HepG2 (cell line): ENCODE results near the gene CYP4F8. TPM values are rescaled to one million over a fixed set of nuclear protein-coding genes. Genes with fewer than 3 reads are reported as not detected.

Source experiments
- ATAC-seq: fragments of 200-7000 bp; cut with Tn5 transposase; 3 replicates; pipeline ENCODE4 v1.9.1; 2020; ENCODE audit warnings: mild to moderate bottlenecking, moderate library complexity
- BruUV-seq: library from RNA; stranded (reverse); fragments of 400-500 nt; replicated peaks from 2 replicates; lab custom pipeline; 2021; lab: Mats Ljungman, UMichigan
- CTCF ChIA-PET: fragments of 300-600 bp; formaldehyde crosslinking; extraction: SDS; loops from one replicate; lab custom pipeline; 2021; ENCODE audit warnings: low total read pairs, inconsistent platforms, low intra/inter-chr PET ratio; lab: Yijun Ruan, JAX
- POLR2A ChIA-PET: fragments of 350-600 bp; sonication (Branson Sonifier 250); formaldehyde crosslinking; loops from one replicate; lab custom pipeline; 2020; ENCODE audit warnings: antibody characterized with exemption, inconsistent platforms; lab: Yijun Ruan, JAX
- DNase-seq: peaks from one replicate; pipeline ENCODE4 v3.0.0-alpha.2; 2015; ENCODE audit warnings: low spot score
- FAIRE-seq: peaks from 3 replicates; lab custom pipeline; 2011; peaks lifted over from hg19 to GRCh38; lab: Jason Lieb, UNC
- H2AFZ ChIP-seq: one replicate; pipeline ENCODE4 v1.6.1; 2011; ENCODE audit warnings: low read length, inconsistent platforms
- H3K27ac ChIP-seq: fragments of 300-600 bp; 3 replicates; pipeline ENCODE4 v1.8.0; 2011; ENCODE audit warnings: mixed run types, mild to moderate bottlenecking, mixed read lengths, low read length, inconsistent platforms; ENCODE audit not compliant: insufficient read depth; ENCODE audit errors: extremely low read length
- H3K27me3 ChIP-seq, 2 experiments: fragments of 200-600 bp in 1 of 2; 2 replicates in 1 of 2; 3 replicates in 1 of 2; pipeline versions ENCODE4 v1.6.0 to v1.8.0; 2011; ENCODE audit warnings: low read length in 2 of 2, mild to moderate bottlenecking in 2 of 2, moderate library complexity in 2 of 2, inconsistent platforms in 1 of 2; ENCODE audit not compliant: insufficient read depth in 2 of 2, control insufficient read depth in 1 of 2
- H3K36me3 ChIP-seq, 2 experiments: fragments of 200-600 bp in 1 of 2; replicated peaks in 1 of 2; 2 replicates in 1 of 2; 3 replicates in 1 of 2; pipeline versions ENCODE4 v1.5.1 to v1.8.0; 2011; ENCODE audit warnings: low read length in 2 of 2, inconsistent platforms in 1 of 2; ENCODE audit not compliant: insufficient read depth in 2 of 2, control insufficient read depth in 1 of 2
- H3K4me1 ChIP-seq: 2 replicates; pipeline ENCODE4 v1.5.1; 2012; ENCODE audit warnings: low read length, inconsistent platforms; ENCODE audit not compliant: insufficient read depth
- H3K4me2 ChIP-seq: 2 replicates; pipeline ENCODE4 v1.6.0; 2011; ENCODE audit warnings: low read depth, low read length, inconsistent platforms
- H3K4me3 ChIP-seq, 3 experiments: fragments of 200-600 bp in 1 of 3; sonication (generic), shearing (Covaris generic) in 1 of 3; replicated peaks in 1 of 3; 2 replicates each; pipeline ENCODE4 v1.5.1; 2011 to 2016; ENCODE audit warnings: low read length in 3 of 3, inconsistent platforms in 2 of 3, low read depth in 2 of 3, mild to moderate bottlenecking in 2 of 3, control low read depth in 1 of 3, mixed read lengths in 1 of 3; ENCODE audit not compliant: insufficient read depth in 1 of 3
- H3K79me2 ChIP-seq: one replicate; pipeline ENCODE4 v1.6.1; 2011; ENCODE audit warnings: low read length, inconsistent platforms; ENCODE audit not compliant: insufficient read depth
- H3K9ac ChIP-seq: 2 replicates; pipeline ENCODE4 v1.6.0; 2011; ENCODE audit warnings: mild to moderate bottlenecking, low read depth, low read length, inconsistent platforms; ENCODE audit not compliant: insufficient read depth
- H3K9me3 ChIP-seq: 2 replicates; pipeline ENCODE4 v1.5.1; 2012; ENCODE audit warnings: mild to moderate bottlenecking, low read length
- H4K20me1 ChIP-seq: 2 replicates; pipeline ENCODE4 v1.6.0; 2011; ENCODE audit warnings: inconsistent platforms, mild to moderate bottlenecking, low read length, moderate library complexity; ENCODE audit not compliant: insufficient read depth
- AKAP8 ChIP-seq: sonication (generic); formaldehyde crosslinking; IDR thresholded peaks from 2 replicates; pipeline ENCODE4 v1.5.1; 2020; ENCODE audit warnings: mild to moderate bottlenecking, missing genetic modification reagents
- ARNT2 ChIP-seq: sonication (generic); formaldehyde crosslinking; IDR thresholded peaks from 2 replicates; pipeline ENCODE4 v1.8.0; 2022; ENCODE audit warnings: mild to moderate bottlenecking, low read depth, missing genetic modification reagents, moderate library complexity
- ATF1 ChIP-seq: IDR thresholded peaks from 2 replicates; pipeline ENCODE4 v1.6.1; 2016; ENCODE audit warnings: mild to moderate bottlenecking, control low read depth
- BORCS8-MEF2B ChIP-seq: sonication (generic); formaldehyde crosslinking; IDR thresholded peaks from 2 replicates; pipeline ENCODE4 v1.8.0; 2022; ENCODE audit warnings: mild to moderate bottlenecking, missing genetic modification reagents
- ELF4 ChIP-seq: sonication (generic); formaldehyde crosslinking; IDR thresholded peaks from 2 replicates; pipeline ENCODE4 v1.5.0; 2020; ENCODE audit warnings: missing genetic modification reagents, mild to moderate bottlenecking, moderate library complexity, borderline replicate concordance
- HNF4A ChIP-seq: sonication (generic); formaldehyde crosslinking; IDR thresholded peaks from 2 replicates; pipeline ENCODE4 v1.4.0; 2020; ENCODE audit warnings: missing genetic modification reagents
- HOXA3 ChIP-seq: sonication (generic); formaldehyde crosslinking; IDR thresholded peaks from 2 replicates; pipeline ENCODE4 v1.5.0; 2020; ENCODE audit warnings: missing genetic modification reagents
- NR2F6 ChIP-seq, 2 experiments: IDR thresholded peaks; 2 replicates each; pipeline ENCODE4 v1.6.1; 2016; ENCODE audit warnings: antibody characterized with exemption in 1 of 2, mild to moderate bottlenecking in 1 of 2
- RNF2 ChIP-seq: fragments of 450-650 bp; conservative IDR thresholded peaks from 2 replicates; pipeline ENCODE4 v1.6.1; 2016; ENCODE audit warnings: low read depth
- TFDP2 ChIP-seq: sonication (generic); formaldehyde crosslinking; IDR thresholded peaks from 2 replicates; pipeline ENCODE4 v1.4.0; 2020; ENCODE audit warnings: missing genetic modification reagents
- ZFY ChIP-seq: sonication (generic); formaldehyde crosslinking; IDR thresholded peaks from 2 replicates; pipeline ENCODE4 v1.4.0; 2020; ENCODE audit warnings: missing genetic modification reagents
- ZKSCAN5 ChIP-seq: sonication (generic); formaldehyde crosslinking; IDR thresholded peaks from 2 replicates; pipeline ENCODE4 v1.5.1; 2020; ENCODE audit warnings: mild to moderate bottlenecking, missing genetic modification reagents
- ZNF577 ChIP-seq: sonication (generic); formaldehyde crosslinking; IDR thresholded peaks from 2 replicates; pipeline ENCODE4 v1.4.0; 2020; ENCODE audit warnings: mild to moderate bottlenecking, low read depth, missing genetic modification reagents, borderline replicate concordance
- ZNF605 ChIP-seq: sonication (generic); formaldehyde crosslinking; IDR thresholded peaks from 2 replicates; pipeline ENCODE4 v1.8.0; 2022; ENCODE audit warnings: mild to moderate bottlenecking, missing genetic modification reagents
- ZNF644 ChIP-seq: IDR thresholded peaks from 2 replicates; pipeline ENCODE4 v1.6.1; 2016; ENCODE audit warnings: low read depth
- ZNF674 ChIP-seq: sonication (generic); formaldehyde crosslinking; IDR thresholded peaks from 2 replicates; pipeline ENCODE4 v1.5.0; 2020; ENCODE audit warnings: low read depth, mild to moderate bottlenecking, missing genetic modification reagents
- ZNF788 ChIP-seq: sonication (generic); formaldehyde crosslinking; IDR thresholded peaks from 2 replicates; pipeline ENCODE4 v1.5.0; 2020; ENCODE audit warnings: mild to moderate bottlenecking, missing genetic modification reagents, borderline replicate concordance
- ZXDC ChIP-seq: sonication (generic); formaldehyde crosslinking; IDR thresholded peaks from 2 replicates; pipeline ENCODE4 v1.5.0; 2020; ENCODE audit warnings: mild to moderate bottlenecking, missing genetic modification reagents
- ZZZ3 ChIP-seq: sonication (generic); formaldehyde crosslinking; IDR thresholded peaks from 2 replicates; pipeline ENCODE4 v1.4.0; 2020; ENCODE audit warnings: missing genetic modification reagents, mild to moderate bottlenecking, borderline replicate concordance
- WGBS: methylation state at CpG from one replicate; pipeline ENCODE4 v1.1.6; 2017; ENCODE audit warnings: low lambda C conversion rate; 5-methylcytosine and 5-hydroxymethylcytosine counted together
- in situ Hi-C: cut with HindIII; loops from 2 replicates; pipeline ENCODE4 v1.10.0; 2017; ENCODE audit warnings: low pct_unique_long_range_greater_than_20kb; ENCODE audit not compliant: extremely low pct_ligation_motif_present
- intact Hi-C: fragments of 100-400 bp; cut with micrococcal nuclease; formaldehyde crosslinking; loops from one replicate; pipeline ENCODE4 v1.10.0; 2022; ENCODE audit not compliant: unreplicated experiment
- polyA plus RNA-seq, 8 experiments: library from polyadenylated mRNA; depleted of rRNA in 3 of 8; stranded (reverse) in 7 of 8; unstranded in 1 of 8; fragments of >200 nt; fragmentation: Illumina TruSeq in 4 of 8; extraction: Trizol in 4 of 8; gene quantifications; 2 replicates each; pipeline versions ENCODE4 v1.2.1 to v1.2.3, GENCODE V29; 2011 to 2016; ENCODE audit warnings: low read depth in 4 of 8, missing spikeins in 1 of 8, mixed read lengths in 1 of 8; ENCODE audit not compliant: insufficient read depth in 1 of 8
- total RNA-seq, 5 experiments: library from RNA; depleted of rRNA; stranded (reverse); fragments of >200 nt; fragmentation: Illumina TruSeq; extraction: Trizol; gene quantifications; 2 replicates each; pipeline ENCODE4 v1.2.3, GENCODE V29; 2016; ENCODE audit warnings: low read depth in 1 of 5

Gene CYP4F8
- total and polyA plus RNA-seq, 2 of the 13 experiments (the other 11 are each of a cell fraction or from before 2014, with no cell fraction given) = not detected

DNA sequence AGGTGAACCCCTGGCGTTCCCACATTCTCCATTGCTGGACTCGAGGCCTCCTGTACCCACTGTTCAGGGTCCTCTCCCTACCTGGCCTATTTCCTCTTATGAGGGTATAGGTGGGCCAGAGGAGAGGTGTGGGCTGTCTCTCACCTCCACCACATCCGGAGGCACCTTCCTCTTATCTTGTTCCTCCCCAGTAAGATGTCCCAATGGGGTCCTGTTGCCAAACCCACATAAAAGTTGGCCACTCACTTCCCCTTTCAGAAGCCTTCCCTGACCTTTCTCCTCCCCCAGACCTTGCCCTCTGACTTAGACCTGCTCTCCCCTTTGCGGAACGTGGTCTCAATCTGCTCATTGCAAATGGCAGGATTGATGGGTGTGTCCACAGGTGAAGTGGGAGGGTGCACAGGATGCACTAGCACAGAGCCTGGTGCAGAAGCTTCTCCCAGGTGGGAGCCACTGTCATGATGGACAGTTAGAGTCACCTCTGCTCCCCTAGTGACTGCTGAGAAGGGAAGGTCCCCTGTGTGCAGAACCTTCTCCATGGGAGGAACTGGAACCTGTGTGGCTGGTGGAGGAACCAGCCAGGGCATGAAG is 27.0 kb downstream of the CYP4F8 start:
- H3K27ac ChIP-seq = peak overlapping the region; percentile 90
- DNase-seq (no peak), FAIRE-seq (no peak), ATAC-seq (no peak)
- H3K36me3 ChIP-seq = peaks cover under 1 to 2% of the 10 kb centered on the region in 2 experiments; a peak in 2 of 5 replicates
- in situ Hi-C loops = loop anchor here (25.0 kb wide), 1 partner anchor 520 kb away; the partner anchor contains the start of gene CIB3
- no TSS peak for BruUV-seq
- H4K20me1 ChIP-seq = no peaks in the 10 kb centered on the region; the same call in 1 of the 2 replicates
- peaks cover 77% of the 10 kb centered on the region for H3K4me1 ChIP-seq
- CTCF ChIA-PET = no interaction called here
- H3K79me2 ChIP-seq = peaks cover 32% of the 10 kb centered on the region
- intact Hi-C loops = loop anchor here (2.0 kb wide), 1 partner anchor 31 kb away; the partner anchor contains the start of gene CYP4F12
- H3K9me3 ChIP-seq = no peaks in the 10 kb centered on the region
- peak overlapping the region; percentile 96 for H3K4me2 ChIP-seq
- H3K9ac ChIP-seq = peak overlapping the region; percentile 67
- TF ChIP-seq ZXDC (CRISPR knock-in tag) (0 out of 2 replicates have a peak, but pooled peaks have one; percentile 13), ARNT2 (no peak), ZNF788 (no peak), ZNF644 (CRISPR knock-in tag) (peak; percentile 47; the same call in 1 of the 2 replicates), ZNF605 (CRISPR knock-in tag) (no peak), NR2F6 (IDR thresholded peaks at IDR 0.05) (peak; percentile 36; the same call in 1 of the 2 replicates), NR2F6 (CRISPR knock-in tag; IDR thresholded peaks at IDR 0.05) (no peak), ELF4 (CRISPR knock-in tag) (no peak), ZZZ3 (CRISPR knock-in tag) (no peak), TFDP2 (CRISPR knock-in tag) (no peak), ATF1 (no peak), HNF4A (CRISPR knock-in tag) (0 out of 2 replicates have a peak, but pooled peaks have one; percentile 31), BORCS8-MEF2B (CRISPR knock-in tag) (0 out of 2 replicates have a peak, but pooled peaks have one; percentile 25), RNF2 (no peak), ZNF674 (CRISPR knock-in tag) (no peak), ZFY (no peak), AKAP8 (0 out of 2 replicates have a peak, but pooled peaks have one; percentile 39), HOXA3 (CRISPR knock-in tag) (no peak), ZNF577 (CRISPR knock-in tag) (no peak), ZKSCAN5 (peak; percentile 86; the same call in 1 of the 2 replicates)
- H3K27me3 ChIP-seq = no peaks in the 10 kb centered on the region
- 0% methylated on average over 5 of the region's 5 CpGs for WGBS
- POLR2A ChIA-PET = interaction anchor here (4.5 kb wide), 1 partner anchor 31 kb away, joined by 68 read pairs; the partner anchor contains the start of gene CYP4F12
- H3K4me3 ChIP-seq = peak overlapping the region; percentile 57 to 80 (median 61)
- peak overlapping the region; percentile 6 for H2AFZ ChIP-seq
